HEK293 (cell line): ENCODE measurements around the gene MAML3.

Experiments used
- KLF8 ChIP-seq: fragments of 450-650 bp; formaldehyde crosslinking; IDR thresholded peaks from 2 replicates; pipeline ENCODE4 v1.5.1; 2016; ENCODE audit warnings: missing biosample characterization, missing genetic modification characterization
- WT1 ChIP-seq: fragments of 450-650 bp; formaldehyde crosslinking; IDR thresholded peaks from 2 replicates; pipeline ENCODE4 v1.5.1; 2016; ENCODE audit warnings: missing biosample characterization, missing genetic modification characterization
- ZBTB17 ChIP-seq: fragments of 450-650 bp; formaldehyde crosslinking; IDR thresholded peaks from 2 replicates; pipeline ENCODE4 v1.5.1; 2016; ENCODE audit warnings: missing biosample characterization, missing genetic modification characterization
- ZBTB20 ChIP-seq: fragments of 450-650 bp; formaldehyde crosslinking; IDR thresholded peaks from 2 replicates; pipeline ENCODE4 v1.5.1; 2016; ENCODE audit warnings: missing biosample characterization, missing genetic modification characterization
- ZBTB48 ChIP-seq: fragments of 450-650 bp; formaldehyde crosslinking; IDR thresholded peaks from 2 replicates; pipeline ENCODE4 v1.5.1; 2016; ENCODE audit warnings: missing biosample characterization, missing genetic modification characterization
- ZBTB8A ChIP-seq: fragments of 450-650 bp; formaldehyde crosslinking; IDR thresholded peaks from 2 replicates; pipeline ENCODE4 v1.5.1; 2016; ENCODE audit warnings: missing biosample characterization, missing genetic modification characterization
- ZFP3 ChIP-seq: fragments of 450-650 bp; formaldehyde crosslinking; IDR thresholded peaks from 2 replicates; pipeline ENCODE4 v1.5.1; 2016; ENCODE audit warnings: low read depth, missing biosample characterization, missing genetic modification characterization
- ZNF202 ChIP-seq: fragments of 450-650 bp; formaldehyde crosslinking; IDR thresholded peaks from 2 replicates; pipeline ENCODE4 v1.5.1; 2016; ENCODE audit warnings: missing biosample characterization, missing genetic modification characterization, borderline replicate concordance
- ZNF221 ChIP-seq: fragments of 450-650 bp; formaldehyde crosslinking; IDR thresholded peaks from 2 replicates; pipeline ENCODE4 v1.5.1; 2017; ENCODE audit warnings: missing biosample characterization, missing genetic modification characterization, borderline replicate concordance
- ZNF266 ChIP-seq: fragments of 450-650 bp; formaldehyde crosslinking; IDR thresholded peaks from 2 replicates; pipeline ENCODE4 v1.5.1; 2016; ENCODE audit warnings: missing biosample characterization, missing genetic modification characterization, low read depth
- ZNF274 ChIP-seq, 2 experiments: fragments of 200-500 bp in 1 of 2; fragments of 450-650 bp in 1 of 2; sonication (Bioruptor generic) in 1 of 2; formaldehyde crosslinking in 1 of 2; IDR thresholded peaks; 2 replicates each; pipeline versions ENCODE4 v1.5.1 to v1.6.1; 2014 to 2016; ENCODE audit warnings: borderline replicate concordance in 1 of 2, inconsistent platforms in 1 of 2, low read length in 1 of 2, missing biosample characterization in 1 of 2, missing genetic modification characterization in 1 of 2
- ZNF426 ChIP-seq: fragments of 450-650 bp; formaldehyde crosslinking; IDR thresholded peaks from 2 replicates; pipeline ENCODE4 v1.5.1; 2017; ENCODE audit warnings: missing biosample characterization, missing genetic modification characterization, mild to moderate bottlenecking, inconsistent platforms, moderate library complexity
- ZNF560 ChIP-seq: fragments of 450-650 bp; formaldehyde crosslinking; IDR thresholded peaks from 2 replicates; pipeline ENCODE4 v1.5.1; 2017; ENCODE audit warnings: missing biosample characterization, missing genetic modification characterization, borderline replicate concordance
- ZNF585B ChIP-seq: fragments of 450-650 bp; formaldehyde crosslinking; IDR thresholded peaks from 2 replicates; pipeline ENCODE4 v1.5.1; 2016; ENCODE audit warnings: missing biosample characterization, missing genetic modification characterization
- ZNF768 ChIP-seq: fragments of 450-650 bp; formaldehyde crosslinking; IDR thresholded peaks from 2 replicates; pipeline ENCODE4 v1.5.1; 2018; ENCODE audit warnings: missing biosample characterization, mild to moderate bottlenecking, missing genetic modification characterization
- TF ChIP-seq, protein P1 (sequence below): fragments of 450-650 bp; formaldehyde crosslinking; IDR thresholded peaks from 2 replicates; pipeline ENCODE4 v1.5.1; 2016; ENCODE audit warnings: missing biosample characterization, missing genetic modification characterization
- TF ChIP-seq, protein P2 (sequence below): fragments of 450-650 bp; formaldehyde crosslinking; conservative IDR thresholded peaks from 2 replicates; pipeline ENCODE4 v1.5.1; 2016; ENCODE audit warnings: low read depth, missing biosample characterization, missing genetic modification characterization
- TF ChIP-seq, protein P3 (sequence below): fragments of 450-650 bp; formaldehyde crosslinking; IDR thresholded peaks from 2 replicates; pipeline ENCODE4 v1.5.1; 2016; ENCODE audit warnings: missing biosample characterization, missing genetic modification characterization
- TF ChIP-seq, protein P4 (sequence below): fragments of 450-650 bp; formaldehyde crosslinking; IDR thresholded peaks from 2 replicates; pipeline ENCODE4 v1.5.1; 2017; ENCODE audit warnings: missing biosample characterization, missing genetic modification characterization
- TF ChIP-seq, protein P5 (sequence below): fragments of 450-650 bp; formaldehyde crosslinking; IDR thresholded peaks from 2 replicates; pipeline ENCODE4 v1.5.1; 2017; ENCODE audit warnings: missing biosample characterization, missing genetic modification characterization

MAML3 gene

DNA sequence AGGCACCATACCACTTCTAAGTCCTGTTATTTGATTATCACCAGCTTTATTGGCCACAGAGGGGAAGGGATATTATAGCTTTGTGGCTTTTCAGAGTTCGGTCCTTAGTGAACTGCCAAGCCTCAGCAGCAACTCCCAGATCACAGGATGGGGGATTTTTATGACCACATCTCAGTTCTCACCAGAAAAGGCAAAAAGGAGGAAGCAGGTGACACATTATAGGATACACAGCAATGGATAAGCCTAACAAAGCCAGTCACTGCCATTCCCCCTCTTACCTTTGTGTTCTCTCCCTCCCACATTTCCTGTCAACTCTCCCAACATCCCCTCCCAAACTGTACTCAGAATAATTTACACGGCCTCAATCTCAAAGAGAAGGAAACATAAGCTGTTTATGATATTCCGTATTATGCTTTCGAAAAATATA is 345.6 kb downstream of the MAML3 start (continued):
- no peak for TF ChIP-seq KLF8
- TF ChIP-seq, protein P1, sequence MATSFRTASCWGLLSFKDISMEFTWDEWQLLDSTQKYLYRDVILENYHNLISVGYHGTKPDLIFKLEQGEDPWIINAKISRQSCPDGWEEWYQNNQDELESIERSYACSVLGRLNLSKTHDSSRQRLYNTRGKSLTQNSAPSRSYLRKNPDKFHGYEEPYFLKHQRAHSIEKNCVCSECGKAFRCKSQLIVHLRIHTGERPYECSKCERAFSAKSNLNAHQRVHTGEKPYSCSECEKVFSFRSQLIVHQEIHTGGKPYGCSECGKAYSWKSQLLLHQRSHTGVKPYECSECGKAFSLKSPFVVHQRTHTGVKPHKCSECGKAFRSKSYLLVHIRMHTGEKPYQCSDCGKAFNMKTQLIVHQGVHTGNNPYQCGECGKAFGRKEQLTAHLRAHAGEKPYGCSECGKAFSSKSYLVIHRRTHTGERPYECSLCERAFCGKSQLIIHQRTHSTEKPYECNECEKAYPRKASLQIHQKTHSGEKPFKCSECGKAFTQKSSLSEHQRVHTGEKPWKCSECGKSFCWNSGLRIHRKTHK (tag by site-specific recombination), result no peak
- TF ChIP-seq ZNF202 (tag by site-specific recombination), result no peak
- no peak for TF ChIP-seq ZBTB48 (tag by site-specific recombination)
- 0 out of 2 replicates have a peak, but pooled peaks have one; percentile 33 for TF ChIP-seq ZBTB20 (tag by site-specific recombination)
- no peak for TF ChIP-seq ZFP3 (tag by site-specific recombination)
- TF ChIP-seq, protein P2, sequence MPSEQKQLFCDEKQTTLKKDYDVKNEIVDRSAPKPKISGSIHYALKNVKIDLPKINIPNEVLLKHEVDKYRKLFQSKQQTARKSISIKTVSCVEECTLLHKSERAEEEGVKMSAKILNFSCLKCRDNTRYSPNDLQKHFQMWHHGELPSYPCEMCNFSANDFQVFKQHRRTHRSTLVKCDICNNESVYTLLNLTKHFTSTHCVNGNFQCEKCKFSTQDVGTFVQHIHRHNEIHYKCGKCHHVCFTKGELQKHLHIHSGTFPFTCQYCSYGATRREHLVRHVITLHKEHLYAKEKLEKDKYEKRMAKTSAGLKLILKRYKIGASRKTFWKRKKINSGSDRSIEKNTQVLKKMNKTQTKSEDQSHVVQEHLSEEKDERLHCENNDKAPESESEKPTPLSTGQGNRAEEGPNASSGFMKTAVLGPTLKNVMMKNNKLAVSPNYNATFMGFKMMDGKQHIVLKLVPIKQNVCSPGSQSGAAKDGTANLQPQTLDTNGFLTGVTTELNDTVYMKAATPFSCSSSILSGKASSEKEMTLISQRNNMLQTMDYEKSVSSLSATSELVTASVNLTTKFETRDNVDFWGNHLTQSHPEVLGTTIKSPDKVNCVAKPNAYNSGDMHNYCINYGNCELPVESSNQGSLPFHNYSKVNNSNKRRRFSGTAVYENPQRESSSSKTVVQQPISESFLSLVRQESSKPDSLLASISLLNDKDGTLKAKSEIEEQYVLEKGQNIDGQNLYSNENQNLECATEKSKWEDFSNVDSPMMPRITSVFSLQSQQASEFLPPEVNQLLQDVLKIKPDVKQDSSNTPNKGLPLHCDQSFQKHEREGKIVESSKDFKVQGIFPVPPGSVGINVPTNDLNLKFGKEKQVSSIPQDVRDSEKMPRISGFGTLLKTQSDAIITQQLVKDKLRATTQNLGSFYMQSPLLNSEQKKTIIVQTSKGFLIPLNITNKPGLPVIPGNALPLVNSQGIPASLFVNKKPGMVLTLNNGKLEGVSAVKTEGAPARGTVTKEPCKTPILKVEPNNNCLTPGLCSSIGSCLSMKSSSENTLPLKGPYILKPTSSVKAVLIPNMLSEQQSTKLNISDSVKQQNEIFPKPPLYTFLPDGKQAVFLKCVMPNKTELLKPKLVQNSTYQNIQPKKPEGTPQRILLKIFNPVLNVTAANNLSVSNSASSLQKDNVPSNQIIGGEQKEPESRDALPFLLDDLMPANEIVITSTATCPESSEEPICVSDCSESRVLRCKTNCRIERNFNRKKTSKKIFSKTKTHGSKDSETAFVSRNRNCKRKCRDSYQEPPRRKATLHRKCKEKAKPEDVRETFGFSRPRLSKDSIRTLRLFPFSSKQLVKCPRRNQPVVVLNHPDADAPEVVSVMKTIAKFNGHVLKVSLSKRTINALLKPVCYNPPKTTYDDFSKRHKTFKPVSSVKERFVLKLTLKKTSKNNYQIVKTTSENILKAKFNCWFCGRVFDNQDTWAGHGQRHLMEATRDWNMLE (tag by site-specific recombination), result no peak
- TF ChIP-seq ZNF266 (tag by site-specific recombination), result no peak
- TF ChIP-seq WT1 (tag by site-specific recombination), result peak; percentile 72
- TF ChIP-seq, protein P3, sequence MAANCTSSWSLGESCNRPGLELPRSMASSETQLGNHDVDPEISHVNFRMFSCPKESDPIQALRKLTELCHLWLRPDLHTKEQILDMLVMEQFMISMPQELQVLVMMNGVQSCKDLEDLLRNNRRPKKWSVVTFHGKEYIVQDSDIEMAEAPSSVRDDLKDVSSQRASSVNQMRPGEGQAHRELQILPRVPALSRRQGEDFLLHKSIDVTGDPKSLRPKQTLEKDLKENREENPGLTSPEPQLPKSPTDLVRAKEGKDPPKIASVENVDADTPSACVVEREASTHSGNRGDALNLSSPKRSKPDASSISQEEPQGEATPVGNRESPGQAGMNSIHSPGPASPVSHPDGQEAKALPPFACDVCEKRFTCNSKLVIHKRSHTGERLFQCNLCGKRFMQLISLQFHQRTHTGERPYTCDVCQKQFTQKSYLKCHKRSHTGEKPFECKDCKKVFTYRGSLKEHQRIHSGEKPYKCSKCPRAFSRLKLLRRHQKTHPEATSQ (tag by site-specific recombination), result no peak
- TF ChIP-seq, protein P4, sequence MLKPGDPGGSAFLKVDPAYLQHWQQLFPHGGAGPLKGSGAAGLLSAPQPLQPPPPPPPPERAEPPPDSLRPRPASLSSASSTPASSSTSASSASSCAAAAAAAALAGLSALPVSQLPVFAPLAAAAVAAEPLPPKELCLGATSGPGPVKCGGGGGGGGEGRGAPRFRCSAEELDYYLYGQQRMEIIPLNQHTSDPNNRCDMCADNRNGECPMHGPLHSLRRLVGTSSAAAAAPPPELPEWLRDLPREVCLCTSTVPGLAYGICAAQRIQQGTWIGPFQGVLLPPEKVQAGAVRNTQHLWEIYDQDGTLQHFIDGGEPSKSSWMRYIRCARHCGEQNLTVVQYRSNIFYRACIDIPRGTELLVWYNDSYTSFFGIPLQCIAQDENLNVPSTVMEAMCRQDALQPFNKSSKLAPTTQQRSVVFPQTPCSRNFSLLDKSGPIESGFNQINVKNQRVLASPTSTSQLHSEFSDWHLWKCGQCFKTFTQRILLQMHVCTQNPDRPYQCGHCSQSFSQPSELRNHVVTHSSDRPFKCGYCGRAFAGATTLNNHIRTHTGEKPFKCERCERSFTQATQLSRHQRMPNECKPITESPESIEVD (tag by site-specific recombination), result peak; percentile 58
- TF ChIP-seq ZNF768 (tag by site-specific recombination), result no peak
- TF ChIP-seq ZBTB17 (tag by site-specific recombination), result peak; percentile 51; the same call in 1 of the 2 replicates
- TF ChIP-seq ZNF274 (IDR thresholded peaks at IDR 0.05; ENCODE audit: low read length), result no peak
- TF ChIP-seq ZNF274 (tag by site-specific recombination; IDR thresholded peaks at IDR 0.05; ENCODE audit: borderline replicate concordance), result no peak
- TF ChIP-seq ZNF585B (tag by site-specific recombination), result no peak
- no peak for TF ChIP-seq ZNF426
- no peak for TF ChIP-seq ZBTB8A (tag by site-specific recombination)
- TF ChIP-seq, protein P5, sequence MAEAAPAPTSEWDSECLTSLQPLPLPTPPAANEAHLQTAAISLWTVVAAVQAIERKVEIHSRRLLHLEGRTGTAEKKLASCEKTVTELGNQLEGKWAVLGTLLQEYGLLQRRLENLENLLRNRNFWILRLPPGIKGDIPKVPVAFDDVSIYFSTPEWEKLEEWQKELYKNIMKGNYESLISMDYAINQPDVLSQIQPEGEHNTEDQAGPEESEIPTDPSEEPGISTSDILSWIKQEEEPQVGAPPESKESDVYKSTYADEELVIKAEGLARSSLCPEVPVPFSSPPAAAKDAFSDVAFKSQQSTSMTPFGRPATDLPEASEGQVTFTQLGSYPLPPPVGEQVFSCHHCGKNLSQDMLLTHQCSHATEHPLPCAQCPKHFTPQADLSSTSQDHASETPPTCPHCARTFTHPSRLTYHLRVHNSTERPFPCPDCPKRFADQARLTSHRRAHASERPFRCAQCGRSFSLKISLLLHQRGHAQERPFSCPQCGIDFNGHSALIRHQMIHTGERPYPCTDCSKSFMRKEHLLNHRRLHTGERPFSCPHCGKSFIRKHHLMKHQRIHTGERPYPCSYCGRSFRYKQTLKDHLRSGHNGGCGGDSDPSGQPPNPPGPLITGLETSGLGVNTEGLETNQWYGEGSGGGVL (tag by site-specific recombination), result peak; percentile 64
- TF ChIP-seq ZNF560 (tag by site-specific recombination), result no peak
- no peak for TF ChIP-seq ZNF221 (tag by site-specific recombination)
